LNCaP clone FGC (cell line): Measurements from ENCODE around the gene EXOC6.

Experiments used
- DNase-seq: peaks from one replicate; pipeline ENCODE4 v3.0.0-alpha.2; 2011; ENCODE audit warnings: low read depth
- H3K4me3 ChIP-seq: 2 replicates; pipeline ENCODE4 v1.5.1; 2011; ENCODE audit warnings: mild to moderate bottlenecking, low read depth, low read length, control low read depth
- CTCF ChIP-seq: IDR thresholded peaks from 2 replicates; pipeline ENCODE4 v1.5.1; 2012; ENCODE audit warnings: mild to moderate bottlenecking; ENCODE audit not compliant: control insufficient read depth, insufficient read depth; ENCODE audit errors: extremely low read depth

EXOC6 gene

GRCh38 chr10:92834331-92834730, 14.0 kb upstream of the EXOC6 start:
- no peak overlapping the region for H3K4me3 ChIP-seq
- no peak for DNase-seq
- no peak for TF ChIP-seq CTCF

GRCh38 chr10:92834986-92835385, 13.3 kb upstream of the EXOC6 start:
- H3K4me3 ChIP-seq = no peak overlapping the region
- DNase-seq = no peak
- TF ChIP-seq CTCF = no peak

- no peak for TF ChIP-seq CTCF
- DNase-seq = no peak
- no peak overlapping the region for H3K4me3 ChIP-seq
Observed at GRCh38 chr10:92837456-92837855, 10.9 kb upstream of the EXOC6 start.

GRCh38 chr10:92839191-92840085, 8.9 kb upstream of the EXOC6 start:
- peak; percentile 25; the same call in 1 of the 2 replicates for TF ChIP-seq CTCF
- H3K4me3 ChIP-seq = no peak overlapping the region
- no peak for DNase-seq

GRCh38 chr10:92844746-92845145, 3.6 kb upstream of the EXOC6 start:
- H3K4me3 ChIP-seq = no peak overlapping the region
- no peak for TF ChIP-seq CTCF
- no peak for DNase-seq

GRCh38 chr10:92845921-92846320, 2.4 kb upstream of the EXOC6 start:
- H3K4me3 ChIP-seq = no peak overlapping the region
- DNase-seq = no peak
- no peak for TF ChIP-seq CTCF

- TF ChIP-seq CTCF = no peak
- DNase-seq = no peak
- no peak overlapping the region for H3K4me3 ChIP-seq
Observed at GRCh38 chr10:92846344-92846743, 2.0 kb upstream of the EXOC6 start.
